ENCODE results near the gene ABCC2. TPM values are rescaled to one million over a fixed set of nuclear protein-coding genes. Genes with fewer than 3 reads are reported as not detected.
"Not testable (repeated sequence)": the region's sequence is repeated elsewhere in the genome, so short reads cannot be mapped to it uniquely, and the experiment has no call there.

Gene ABCC2
- total RNA-seq, 1 experiment from 2014 or later, result 6.5 TPM

DNA sequence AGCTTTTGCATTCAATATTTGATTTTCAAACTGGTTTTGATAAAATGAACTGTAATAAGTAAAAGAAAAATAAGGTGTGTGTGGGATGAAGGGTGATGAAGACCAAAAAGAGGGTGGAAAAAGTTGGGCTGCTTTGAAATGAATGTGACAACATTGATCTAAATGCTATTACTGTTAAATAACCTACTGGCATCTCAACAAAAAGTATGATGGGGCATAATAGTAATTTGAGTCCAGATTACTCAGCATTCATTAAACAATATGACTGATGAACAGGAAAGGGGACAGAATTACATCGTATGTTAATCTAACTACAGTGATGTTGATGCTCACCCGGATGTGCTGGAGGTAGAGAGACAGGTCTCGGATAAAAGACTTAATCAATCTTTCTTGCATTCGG, 112.2 kb downstream of the ABCC2 start:
- Histone ChIP-seq H3K4me3 (ENCODE audit: low read depth in 2 of 2, low read length in 2 of 2) (no peak overlapping the region), H3K36me3 (ENCODE audit: control insufficient read depth, insufficient read depth, low read length) (peaks cover 35% of the 10 kb centered on the region), H3K4me1 (ENCODE audit: control insufficient read depth, insufficient read depth, low read length) (no peaks in the 10 kb centered on the region), H3K27me3 (ENCODE audit: control insufficient read depth, insufficient read depth, low read length) (no peaks in the 10 kb centered on the region), H3K9me3 (ENCODE audit: control insufficient read depth, insufficient read depth, low read depth, low read length) (no peaks in the 10 kb centered on the region), H3K27ac (ENCODE audit: low read length) (no peak overlapping the region)
- ATAC-seq (no peak), DNase-seq (ENCODE audit: low read depth, low spot score) (no peak)
- BruUV-seq (replicated peaks), result no TSS peak
- ChIA-PET POLR2A (interaction anchor here (0.6 kb wide), 1 partner anchor 110 kb away, joined by 3 read pairs; no protein-coding TSS in a partner anchor), CTCF (no interaction called here)
- in situ Hi-C loops (cut with HindIII; ENCODE audit: low pct_unique_long_range_greater_than_20kb, low sequenced_read_pairs), result no loop called here
- TF ChIP-seq POLR2AphosphoS5 (IDR thresholded peaks at IDR 0.05; ENCODE audit: low read depth, low read length), result no peak
- TF ChIP-seq TCF7L2 (IDR thresholded peaks at IDR 0.05; ENCODE audit: low read depth, low read length), result no peak
- no peak for TF ChIP-seq SIN3A (IDR thresholded peaks at IDR 0.05; ENCODE audit: borderline replicate concordance, insufficient read depth, low read depth, low read length)
- TF ChIP-seq, protein P1, sequence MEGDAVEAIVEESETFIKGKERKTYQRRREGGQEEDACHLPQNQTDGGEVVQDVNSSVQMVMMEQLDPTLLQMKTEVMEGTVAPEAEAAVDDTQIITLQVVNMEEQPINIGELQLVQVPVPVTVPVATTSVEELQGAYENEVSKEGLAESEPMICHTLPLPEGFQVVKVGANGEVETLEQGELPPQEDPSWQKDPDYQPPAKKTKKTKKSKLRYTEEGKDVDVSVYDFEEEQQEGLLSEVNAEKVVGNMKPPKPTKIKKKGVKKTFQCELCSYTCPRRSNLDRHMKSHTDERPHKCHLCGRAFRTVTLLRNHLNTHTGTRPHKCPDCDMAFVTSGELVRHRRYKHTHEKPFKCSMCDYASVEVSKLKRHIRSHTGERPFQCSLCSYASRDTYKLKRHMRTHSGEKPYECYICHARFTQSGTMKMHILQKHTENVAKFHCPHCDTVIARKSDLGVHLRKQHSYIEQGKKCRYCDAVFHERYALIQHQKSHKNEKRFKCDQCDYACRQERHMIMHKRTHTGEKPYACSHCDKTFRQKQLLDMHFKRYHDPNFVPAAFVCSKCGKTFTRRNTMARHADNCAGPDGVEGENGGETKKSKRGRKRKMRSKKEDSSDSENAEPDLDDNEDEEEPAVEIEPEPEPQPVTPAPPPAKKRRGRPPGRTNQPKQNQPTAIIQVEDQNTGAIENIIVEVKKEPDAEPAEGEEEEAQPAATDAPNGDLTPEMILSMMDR (IDR thresholded peaks at IDR 0.05), result no peak
- TF ChIP-seq, protein P2, sequence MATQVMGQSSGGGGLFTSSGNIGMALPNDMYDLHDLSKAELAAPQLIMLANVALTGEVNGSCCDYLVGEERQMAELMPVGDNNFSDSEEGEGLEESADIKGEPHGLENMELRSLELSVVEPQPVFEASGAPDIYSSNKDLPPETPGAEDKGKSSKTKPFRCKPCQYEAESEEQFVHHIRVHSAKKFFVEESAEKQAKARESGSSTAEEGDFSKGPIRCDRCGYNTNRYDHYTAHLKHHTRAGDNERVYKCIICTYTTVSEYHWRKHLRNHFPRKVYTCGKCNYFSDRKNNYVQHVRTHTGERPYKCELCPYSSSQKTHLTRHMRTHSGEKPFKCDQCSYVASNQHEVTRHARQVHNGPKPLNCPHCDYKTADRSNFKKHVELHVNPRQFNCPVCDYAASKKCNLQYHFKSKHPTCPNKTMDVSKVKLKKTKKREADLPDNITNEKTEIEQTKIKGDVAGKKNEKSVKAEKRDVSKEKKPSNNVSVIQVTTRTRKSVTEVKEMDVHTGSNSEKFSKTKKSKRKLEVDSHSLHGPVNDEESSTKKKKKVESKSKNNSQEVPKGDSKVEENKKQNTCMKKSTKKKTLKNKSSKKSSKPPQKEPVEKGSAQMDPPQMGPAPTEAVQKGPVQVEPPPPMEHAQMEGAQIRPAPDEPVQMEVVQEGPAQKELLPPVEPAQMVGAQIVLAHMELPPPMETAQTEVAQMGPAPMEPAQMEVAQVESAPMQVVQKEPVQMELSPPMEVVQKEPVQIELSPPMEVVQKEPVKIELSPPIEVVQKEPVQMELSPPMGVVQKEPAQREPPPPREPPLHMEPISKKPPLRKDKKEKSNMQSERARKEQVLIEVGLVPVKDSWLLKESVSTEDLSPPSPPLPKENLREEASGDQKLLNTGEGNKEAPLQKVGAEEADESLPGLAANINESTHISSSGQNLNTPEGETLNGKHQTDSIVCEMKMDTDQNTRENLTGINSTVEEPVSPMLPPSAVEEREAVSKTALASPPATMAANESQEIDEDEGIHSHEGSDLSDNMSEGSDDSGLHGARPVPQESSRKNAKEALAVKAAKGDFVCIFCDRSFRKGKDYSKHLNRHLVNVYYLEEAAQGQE (IDR thresholded peaks at IDR 0.05; ENCODE audit: insufficient read depth in 1 of 2, low read depth in 2 of 2, low read length in 1 of 2), result no peak
- intact Hi-C loops (cut with micrococcal nuclease; ENCODE audit: unreplicated experiment), result no loop called here

DNA sequence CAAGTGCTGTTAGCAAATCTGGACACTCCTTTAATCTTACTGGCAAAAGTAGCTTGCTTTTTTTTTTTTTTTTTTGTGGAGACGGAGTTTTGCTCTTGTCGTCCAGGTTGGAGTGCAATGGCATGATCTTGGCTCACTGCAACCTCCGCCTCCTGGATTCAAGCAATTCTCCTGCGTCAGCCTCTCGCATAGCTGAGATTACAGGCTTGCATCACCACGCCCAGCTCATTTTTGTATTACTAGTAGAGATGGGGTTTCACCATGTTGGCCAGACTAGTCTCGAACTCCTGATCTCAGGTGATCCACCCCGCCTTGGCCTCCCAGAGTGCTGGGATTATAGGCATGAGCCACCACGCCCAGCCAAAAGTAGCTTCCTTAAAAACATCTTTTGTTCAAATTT, 112.6 kb downstream of the ABCC2 start:
- H3K4me1 ChIP-seq (ENCODE audit: control insufficient read depth, insufficient read depth, low read length); H3K27ac ChIP-seq (ENCODE audit: low read length); BruUV-seq (replicated peaks); CTCF ChIA-PET; H3K9me3 ChIP-seq (ENCODE audit: control insufficient read depth, insufficient read depth, low read depth, low read length); ATAC-seq; H3K27me3 ChIP-seq (ENCODE audit: control insufficient read depth, insufficient read depth, low read length); H3K4me3 ChIP-seq (ENCODE audit: low read depth in 2 of 2, low read length in 2 of 2); intact Hi-C loops (cut with micrococcal nuclease; ENCODE audit: unreplicated experiment); in situ Hi-C loops (cut with HindIII; ENCODE audit: low pct_unique_long_range_greater_than_20kb, low sequenced_read_pairs); DNase-seq (ENCODE audit: low read depth, low spot score): not testable (repeated sequence)
- peaks cover 35% of the 10 kb centered on the region for H3K36me3 ChIP-seq (ENCODE audit: control insufficient read depth, insufficient read depth, low read length)
- POLR2A ChIA-PET, result interaction anchor here (0.6 kb wide), 1 partner anchor 109 kb away, joined by 3 read pairs; no protein-coding TSS in a partner anchor

DNA sequence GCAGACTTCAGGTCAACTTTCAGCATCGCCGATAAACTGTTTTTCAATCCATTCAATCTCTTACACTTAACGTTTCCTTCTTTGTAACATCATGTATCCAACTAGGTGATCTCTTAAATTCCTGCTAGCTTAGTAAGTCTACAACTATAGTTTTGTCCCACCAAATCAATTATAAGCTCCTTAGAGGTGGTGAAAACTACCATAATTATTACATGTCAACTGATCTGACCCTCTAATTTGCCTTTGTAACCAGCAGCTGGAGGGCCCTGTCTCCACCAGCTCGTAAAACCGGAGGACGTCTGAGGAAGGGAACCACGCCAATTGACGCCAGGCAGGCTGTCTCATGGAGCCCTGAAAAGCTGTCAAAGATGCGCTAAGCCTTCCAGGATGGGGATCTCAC, 113.4 kb downstream of the ABCC2 start:
- H3K4me3 ChIP-seq (ENCODE audit: low read depth in 2 of 2, low read length in 2 of 2), result no peak overlapping the region
- ChIA-PET POLR2A (no interaction called here), CTCF (no interaction called here)
- H3K27ac ChIP-seq (ENCODE audit: low read length), result no peak overlapping the region
- H3K36me3 ChIP-seq (ENCODE audit: control insufficient read depth, insufficient read depth, low read length), result peaks cover 34% of the 10 kb centered on the region
- no peaks in the 10 kb centered on the region for H3K27me3 ChIP-seq (ENCODE audit: control insufficient read depth, insufficient read depth, low read length)
- in situ Hi-C loops (cut with HindIII; ENCODE audit: low pct_unique_long_range_greater_than_20kb, low sequenced_read_pairs), result no loop called here
- ATAC-seq (no peak), DNase-seq (ENCODE audit: low read depth, low spot score) (no peak)
- intact Hi-C loops (cut with micrococcal nuclease; ENCODE audit: unreplicated experiment), result no loop called here
- no peaks in the 10 kb centered on the region for H3K4me1 ChIP-seq (ENCODE audit: control insufficient read depth, insufficient read depth, low read length)
- BruUV-seq (replicated peaks), result no TSS peak
- no peaks in the 10 kb centered on the region for H3K9me3 ChIP-seq (ENCODE audit: control insufficient read depth, insufficient read depth, low read depth, low read length)
- TF ChIP-seq, protein P2 (IDR thresholded peaks at IDR 0.05; ENCODE audit: insufficient read depth in 1 of 2, low read depth in 2 of 2, low read length in 1 of 2), result no peak
- TF ChIP-seq SIN3A (IDR thresholded peaks at IDR 0.05; ENCODE audit: borderline replicate concordance, insufficient read depth, low read depth, low read length) (no peak), POLR2AphosphoS5 (IDR thresholded peaks at IDR 0.05; ENCODE audit: low read depth, low read length) (no peak), TCF7L2 (IDR thresholded peaks at IDR 0.05; ENCODE audit: low read depth, low read length) (no peak)
- TF ChIP-seq, protein P1 (IDR thresholded peaks at IDR 0.05), result no peak
